DMS53 treated with DMSO at 0.1 percent for 48 hours (cell line): ENCODE results near the gene PPP1R3D.
A peak's percentile ranks its signal among the peaks of the same experiment; 100 is the strongest.
"Not testable (repeated sequence)": the region's sequence is repeated elsewhere in the genome, so short reads cannot be mapped to it uniquely, and the experiment has no call there.

Experiments
- DNase-seq: peaks from one replicate; lab custom pipeline; 2025; ENCODE audit not compliant: unreplicated experiment; lab: John Stamatoyannopoulos, UW

Gene PPP1R3D

GRCh38 chr20:59940129-59940955, at the start of gene PPP1R3D, which contains the start of gene FAM217B:
PPP1R3D (minus strand) TSS chr20:59940305; CDS start chr20:59939931, 374 bp downstream.
FAM217B (plus strand) TSS chr20:59940389; CDS start chr20:59943944, 3,555 bp downstream.
- peak; percentile 86 for DNase-seq

GRCh38 chr20:59988141-59988540, 48.0 kb upstream of the PPP1R3D start:
- peak; percentile 80 for DNase-seq

GRCh38 chr20:59987135-59987534, 47.0 kb upstream of the PPP1R3D start:
- DNase-seq, result no peak

GRCh38 chr20:59985864-59986263, 45.8 kb upstream of the PPP1R3D start:
- DNase-seq, result no peak

- DNase-seq, result no peak
These were observed 45.1 kb upstream of the PPP1R3D start for GRCh38 chr20:59985164-59985563.

- DNase-seq, result no peak
These were observed 44.4 kb upstream of the PPP1R3D start for GRCh38 chr20:59984541-59984940.

GRCh38 chr20:59983076-59983475, 43.0 kb upstream of the PPP1R3D start:
- DNase-seq, result no peak

GRCh38 chr20:59977086-59977485, 37.0 kb upstream of the PPP1R3D start:
- DNase-seq, result no peak

GRCh38 chr20:59976156-59976782, 36.2 kb upstream of the PPP1R3D start:
- DNase-seq, result no peak

- DNase-seq, result no peak
These were observed 32.1 kb upstream of the PPP1R3D start for GRCh38 chr20:59972037-59972801.

- no peak for DNase-seq
These were observed 31.3 kb upstream of the PPP1R3D start for GRCh38 chr20:59971428-59971827.

GRCh38 chr20:59966428-59966827, 26.3 kb upstream of the PPP1R3D start:
- no peak for DNase-seq

- no peak for DNase-seq
These were observed 22.1 kb upstream of the PPP1R3D start for GRCh38 chr20:59962155-59962554.

- no peak for DNase-seq
These were observed 21.3 kb upstream of the PPP1R3D start for GRCh38 chr20:59961423-59961822.

GRCh38 chr20:59958626-59959025, 18.5 kb upstream of the PPP1R3D start:
- DNase-seq, result peak; percentile 21

GRCh38 chr20:59958123-59958522, 18.0 kb upstream of the PPP1R3D start, which contains the start of gene CDH26:
CDH26 (plus strand) TSS chr20:59958423; CDS start chr20:59958727, 304 bp downstream.
- DNase-seq, result no peak

- DNase-seq, result not testable (repeated sequence)
These were observed 17.5 kb upstream of the PPP1R3D start for GRCh38 chr20:59957568-59957967.

- DNase-seq, result peak; percentile 60
These were observed 15.2 kb upstream of the PPP1R3D start for GRCh38 chr20:59955131-59955796.

- DNase-seq, result no peak
These were observed 14.6 kb upstream of the PPP1R3D start for GRCh38 chr20:59954718-59955117.

GRCh38 chr20:59949911-59950310, 9.8 kb upstream of the PPP1R3D start:
- DNase-seq, result no peak
